NB4 (cell line): ENCODE results near the gene FHIP1B.

Experiments
- MAX ChIP-seq: IDR thresholded peaks from 2 replicates; pipeline ENCODE4 v1.6.1; 2011; ENCODE audit warnings: low read depth, low read length
- POLR2A ChIP-seq: IDR thresholded peaks from 2 replicates; pipeline ENCODE4 v1.6.1; 2011; ENCODE audit warnings: mild to moderate bottlenecking; ENCODE audit not compliant: insufficient read length; ENCODE audit errors: extremely low read depth
- TF ChIP-seq, protein P1 (sequence below): IDR thresholded peaks from one replicate; pipeline ENCODE4 v1.5.1; 2012; ENCODE audit warnings: low read depth, low read length

- TF ChIP-seq, protein P1, sequence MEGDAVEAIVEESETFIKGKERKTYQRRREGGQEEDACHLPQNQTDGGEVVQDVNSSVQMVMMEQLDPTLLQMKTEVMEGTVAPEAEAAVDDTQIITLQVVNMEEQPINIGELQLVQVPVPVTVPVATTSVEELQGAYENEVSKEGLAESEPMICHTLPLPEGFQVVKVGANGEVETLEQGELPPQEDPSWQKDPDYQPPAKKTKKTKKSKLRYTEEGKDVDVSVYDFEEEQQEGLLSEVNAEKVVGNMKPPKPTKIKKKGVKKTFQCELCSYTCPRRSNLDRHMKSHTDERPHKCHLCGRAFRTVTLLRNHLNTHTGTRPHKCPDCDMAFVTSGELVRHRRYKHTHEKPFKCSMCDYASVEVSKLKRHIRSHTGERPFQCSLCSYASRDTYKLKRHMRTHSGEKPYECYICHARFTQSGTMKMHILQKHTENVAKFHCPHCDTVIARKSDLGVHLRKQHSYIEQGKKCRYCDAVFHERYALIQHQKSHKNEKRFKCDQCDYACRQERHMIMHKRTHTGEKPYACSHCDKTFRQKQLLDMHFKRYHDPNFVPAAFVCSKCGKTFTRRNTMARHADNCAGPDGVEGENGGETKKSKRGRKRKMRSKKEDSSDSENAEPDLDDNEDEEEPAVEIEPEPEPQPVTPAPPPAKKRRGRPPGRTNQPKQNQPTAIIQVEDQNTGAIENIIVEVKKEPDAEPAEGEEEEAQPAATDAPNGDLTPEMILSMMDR, result no peak
- TF ChIP-seq POLR2A (no peak), MAX (no peak)
Observed at GRCh38 chr11:6225896-6226295, 8.5 kb downstream of the FHIP1B start.
